Large intestine (tissue), 3 donors: Measurements from ENCODE around the gene ADRA1B. TPM values are rescaled to one million over a fixed set of nuclear protein-coding genes. Genes with fewer than 3 reads are reported as not detected.

Experiments used
- DNase-seq, 2 donors: peaks; one replicate each; pipeline versions ENCODE4 v3.0.0 to v3.0.0-alpha.2; 2013
- H3K27ac ChIP-seq: one replicate; pipeline ENCODE4 v1.5.1; 2013; ENCODE audit warnings: low read length
- H3K27me3 ChIP-seq: 2 replicates; pipeline ENCODE4 v1.6.1; 2013; ENCODE audit warnings: low read length; ENCODE audit not compliant: control insufficient read depth, insufficient read depth
- H3K36me3 ChIP-seq: 2 replicates; pipeline ENCODE4 v1.6.1; 2013; ENCODE audit warnings: low read length; ENCODE audit not compliant: control insufficient read depth, insufficient read depth
- H3K4me1 ChIP-seq: one replicate; pipeline ENCODE4 v1.6.1; 2013; ENCODE audit warnings: low read length; ENCODE audit not compliant: control insufficient read depth, insufficient read depth
- H3K4me3 ChIP-seq: one replicate; pipeline ENCODE4 v1.5.1; 2013; ENCODE audit warnings: low read length
- H3K9me3 ChIP-seq: one replicate; pipeline ENCODE4 v1.6.1; 2013; ENCODE audit warnings: mild to moderate bottlenecking, low read depth, low read length, moderate library complexity; ENCODE audit not compliant: control insufficient read depth
- WGBS: methylation state at CpG from one replicate; pipeline ENCODE4 v1.1.5; 2013; ENCODE audit warnings: low lambda C conversion rate; ENCODE audit not compliant: insufficient coverage; 5-methylcytosine and 5-hydroxymethylcytosine counted together
- polyA plus RNA-seq: library from polyadenylated mRNA; unstranded; fragments of 120-200 nt; gene quantifications from one replicate; pipeline ENCODE4 v1.2.1, GENCODE V29; 2013

ADRA1B gene
- polyA plus RNA-seq, 1 donor: 0.12 TPM

- no CpG with 5 or more reads among the region's 1 CpG for WGBS
- Histone ChIP-seq H3K27ac (no peak overlapping the region), H3K27me3 (peaks cover 10% of the 10 kb centered on the region), H3K36me3 (no peaks in the 10 kb centered on the region), H3K4me3 (no peak overlapping the region), H3K9me3 (no peaks in the 10 kb centered on the region), H3K4me1 (no peaks in the 10 kb centered on the region)
- no peak for DNase-seq
These were observed 30.0 kb upstream of the ADRA1B start for GRCh38 chr5:159886296-159886695.

GRCh38 chr5:159887050-159887449 lies 29.2 kb upstream of the ADRA1B start:
- DNase-seq: no peak
- no peaks in the 10 kb centered on the region for H3K9me3 ChIP-seq
- peaks cover 10% of the 10 kb centered on the region for H3K27me3 ChIP-seq
- H3K4me1 ChIP-seq: no peaks in the 10 kb centered on the region
- WGBS: no CpG with 5 or more reads among the region's 1 CpG
- no peak overlapping the region for H3K27ac ChIP-seq
- H3K4me3 ChIP-seq: no peak overlapping the region
- no peaks in the 10 kb centered on the region for H3K36me3 ChIP-seq

GRCh38 chr5:159888860-159889259 lies 27.4 kb upstream of the ADRA1B start:
- Histone ChIP-seq H3K27me3 (peaks cover 7% of the 10 kb centered on the region), H3K9me3 (no peaks in the 10 kb centered on the region), H3K36me3 (no peaks in the 10 kb centered on the region), H3K4me3 (no peak overlapping the region), H3K27ac (no peak overlapping the region), H3K4me1 (no peaks in the 10 kb centered on the region)
- DNase-seq: no peak
- WGBS: 83% methylated on average over 1 of the region's 5 CpGs

GRCh38 chr5:159890141-159890540 lies 26.1 kb upstream of the ADRA1B start:
- WGBS: no CpG with 5 or more reads among the region's 1 CpG
- H3K27ac ChIP-seq: no peak overlapping the region

GRCh38 chr5:159891371-159891770 lies 24.9 kb upstream of the ADRA1B start:
- no peak for DNase-seq
- Histone ChIP-seq H3K9me3 (no peaks in the 10 kb centered on the region), H3K36me3 (no peaks in the 10 kb centered on the region), H3K4me1 (no peaks in the 10 kb centered on the region), H3K27ac (no peak overlapping the region), H3K27me3 (peaks cover 7% of the 10 kb centered on the region), H3K4me3 (no peak overlapping the region)
- no CpG with 5 or more reads among the region's 5 CpGs for WGBS

More at GRCh38 chr5:159890141-159890540, 26.1 kb upstream of the ADRA1B start:
- H3K36me3 ChIP-seq: no peaks in the 10 kb centered on the region
- DNase-seq: no peak
- no peaks in the 10 kb centered on the region for H3K4me1 ChIP-seq
- H3K27me3 ChIP-seq: peaks cover 7% of the 10 kb centered on the region
- no peak overlapping the region for H3K4me3 ChIP-seq
- H3K9me3 ChIP-seq: no peaks in the 10 kb centered on the region

GRCh38 chr5:159893040-159893695 lies 23.1 kb upstream of the ADRA1B start:
- H3K27me3 ChIP-seq: peaks cover 13% of the 10 kb centered on the region
- H3K27ac ChIP-seq: no peak overlapping the region
- no peaks in the 10 kb centered on the region for H3K36me3 ChIP-seq
- no peaks in the 10 kb centered on the region for H3K4me1 ChIP-seq
- no peaks in the 10 kb centered on the region for H3K9me3 ChIP-seq
- no peak for DNase-seq
- WGBS: 100% methylated on average over 1 of the region's 3 CpGs
- H3K4me3 ChIP-seq: no peak overlapping the region

GRCh38 chr5:159894149-159894720 lies 22.0 kb upstream of the ADRA1B start:
- no peak overlapping the region for H3K27ac ChIP-seq
- WGBS: 50% methylated on average over 2 of the region's 7 CpGs

GRCh38 chr5:159897786-159898393 lies 18.4 kb upstream of the ADRA1B start:
- DNase-seq: no peak
- no peaks in the 10 kb centered on the region for H3K4me1 ChIP-seq
- WGBS: no CpG with 5 or more reads among the region's 6 CpGs
- no peak overlapping the region for H3K27ac ChIP-seq
- H3K4me3 ChIP-seq: no peak overlapping the region
- H3K9me3 ChIP-seq: no peaks in the 10 kb centered on the region
- H3K36me3 ChIP-seq: no peaks in the 10 kb centered on the region
- peaks cover 13% of the 10 kb centered on the region for H3K27me3 ChIP-seq

More at GRCh38 chr5:159894149-159894720, 22.0 kb upstream of the ADRA1B start:
- no peaks in the 10 kb centered on the region for H3K36me3 ChIP-seq
- H3K27me3 ChIP-seq: peaks cover 14% of the 10 kb centered on the region
- no peaks in the 10 kb centered on the region for H3K4me1 ChIP-seq
- H3K4me3 ChIP-seq: no peak overlapping the region
- DNase-seq: no peak
- no peaks in the 10 kb centered on the region for H3K9me3 ChIP-seq

- DNase-seq: no peak
- no peak overlapping the region for H3K27ac ChIP-seq
- no peak overlapping the region for H3K4me3 ChIP-seq
- no peaks in the 10 kb centered on the region for H3K9me3 ChIP-seq
- no CpG with 5 or more reads among the region's 4 CpGs for WGBS
- H3K4me1 ChIP-seq: no peaks in the 10 kb centered on the region
- no peaks in the 10 kb centered on the region for H3K36me3 ChIP-seq
- H3K27me3 ChIP-seq: peaks cover 14% of the 10 kb centered on the region
These were observed 16.9 kb upstream of the ADRA1B start for GRCh38 chr5:159899067-159900049.

GRCh38 chr5:159901308-159901707 lies 15.0 kb upstream of the ADRA1B start:
- H3K27me3 ChIP-seq: peaks cover 14% of the 10 kb centered on the region
- no peaks in the 10 kb centered on the region for H3K9me3 ChIP-seq
- H3K4me3 ChIP-seq: no peak overlapping the region
- no CpG with 5 or more reads among the region's 1 CpG for WGBS
- no peak overlapping the region for H3K27ac ChIP-seq
- no peaks in the 10 kb centered on the region for H3K4me1 ChIP-seq
- H3K36me3 ChIP-seq: no peaks in the 10 kb centered on the region
- DNase-seq: no peak
